GM12864 (cell line): ENCODE measurements around the gene FAM241A.

Source experiments
- DNase-seq: peaks from one replicate; pipeline ENCODE4 v3.0.0-alpha.2; 2011; ENCODE audit warnings: low read depth
- H3K4me3 ChIP-seq: 2 replicates; pipeline ENCODE4 v1.5.1; 2011; ENCODE audit warnings: mild to moderate bottlenecking, low read depth, low read length, control low read depth
- CTCF ChIP-seq: IDR thresholded peaks from 2 replicates; pipeline ENCODE4 v1.5.1; 2011; ENCODE audit warnings: low read depth, mild to moderate bottlenecking, moderate library complexity, low read length, control low read depth, inconsistent platforms; ENCODE audit errors: missing control alignments

The FAM241A gene

GRCh38 chr4:112231779-112232713, 86.8 kb downstream of the FAM241A start, which contains the start of gene AP1AR:
Gene AP1AR (plus strand): TSS chr4:112231787. CDS start chr4:112232092, 305 bp downstream.
- peak; percentile 50 for TF ChIP-seq CTCF
- peak; percentile 52 for DNase-seq
- peak within 1 kb of the TSS; percentile 93 for H3K4me3 ChIP-seq

DNA sequence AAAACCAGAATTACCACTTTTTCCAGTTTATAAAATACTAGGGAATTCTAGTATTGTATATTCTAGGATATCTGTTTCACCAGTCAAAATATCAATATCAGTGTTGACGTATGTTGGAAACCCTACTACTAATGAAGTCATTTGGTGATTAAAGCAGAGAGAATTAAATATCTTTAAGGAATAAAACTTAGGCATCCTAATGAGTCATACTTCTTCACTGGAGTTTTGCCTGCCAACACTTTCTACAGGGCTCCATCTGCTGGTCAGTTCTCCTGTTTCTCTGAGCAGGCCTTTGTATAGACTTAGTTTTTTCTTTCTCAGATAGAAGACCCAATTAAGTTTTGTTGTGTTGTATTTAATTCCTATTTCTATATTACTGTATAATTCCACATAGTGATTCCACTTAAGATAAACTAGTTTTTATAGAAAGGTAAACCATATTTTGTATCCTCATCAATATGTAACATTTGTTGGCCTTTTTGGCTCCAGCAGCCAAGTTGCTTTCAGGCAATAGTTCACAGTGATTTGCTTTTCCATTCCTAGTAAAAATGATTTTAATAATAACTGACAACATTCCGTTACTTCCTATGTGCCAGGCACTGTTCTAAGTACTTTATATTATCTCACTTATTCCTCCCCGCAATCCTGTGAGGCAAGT, 89.8 kb downstream of the FAM241A start:
- DNase-seq, result peak; percentile 44

GRCh38 chr4:112236040-112236439, 90.8 kb downstream of the FAM241A start:
- no peak for TF ChIP-seq CTCF
- no peak overlapping the region for H3K4me3 ChIP-seq
- no peak for DNase-seq

More for the DNA sequence above, 89.8 kb downstream of the FAM241A start:
- H3K4me3 ChIP-seq, result no peak overlapping the region
- TF ChIP-seq CTCF, result peak; percentile 66

DNA sequence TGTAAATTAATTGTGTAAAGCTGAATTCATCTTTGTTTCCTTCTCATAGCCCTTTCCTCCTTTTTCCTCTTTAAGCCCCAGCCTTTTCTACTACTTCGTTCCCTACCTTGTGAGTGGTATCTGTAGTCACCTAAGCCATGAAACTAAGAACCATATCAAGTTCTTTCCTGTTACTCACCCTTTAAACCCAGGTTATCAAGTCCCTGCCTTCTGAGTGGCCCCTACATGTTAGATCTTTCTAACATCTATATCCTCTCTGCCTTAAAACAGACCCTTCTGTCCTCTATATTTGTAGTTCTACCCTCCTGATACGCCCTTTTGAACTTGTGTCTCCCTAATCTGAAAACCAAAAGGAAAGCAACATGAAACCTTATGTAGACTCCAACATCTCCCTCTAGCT, 93.6 kb downstream of the FAM241A start:
- no peak for DNase-seq
- H3K4me3 ChIP-seq, result no peak overlapping the region
- no peak for TF ChIP-seq CTCF
